Measurements from ENCODE around the gene LRRC10B.

DNA sequence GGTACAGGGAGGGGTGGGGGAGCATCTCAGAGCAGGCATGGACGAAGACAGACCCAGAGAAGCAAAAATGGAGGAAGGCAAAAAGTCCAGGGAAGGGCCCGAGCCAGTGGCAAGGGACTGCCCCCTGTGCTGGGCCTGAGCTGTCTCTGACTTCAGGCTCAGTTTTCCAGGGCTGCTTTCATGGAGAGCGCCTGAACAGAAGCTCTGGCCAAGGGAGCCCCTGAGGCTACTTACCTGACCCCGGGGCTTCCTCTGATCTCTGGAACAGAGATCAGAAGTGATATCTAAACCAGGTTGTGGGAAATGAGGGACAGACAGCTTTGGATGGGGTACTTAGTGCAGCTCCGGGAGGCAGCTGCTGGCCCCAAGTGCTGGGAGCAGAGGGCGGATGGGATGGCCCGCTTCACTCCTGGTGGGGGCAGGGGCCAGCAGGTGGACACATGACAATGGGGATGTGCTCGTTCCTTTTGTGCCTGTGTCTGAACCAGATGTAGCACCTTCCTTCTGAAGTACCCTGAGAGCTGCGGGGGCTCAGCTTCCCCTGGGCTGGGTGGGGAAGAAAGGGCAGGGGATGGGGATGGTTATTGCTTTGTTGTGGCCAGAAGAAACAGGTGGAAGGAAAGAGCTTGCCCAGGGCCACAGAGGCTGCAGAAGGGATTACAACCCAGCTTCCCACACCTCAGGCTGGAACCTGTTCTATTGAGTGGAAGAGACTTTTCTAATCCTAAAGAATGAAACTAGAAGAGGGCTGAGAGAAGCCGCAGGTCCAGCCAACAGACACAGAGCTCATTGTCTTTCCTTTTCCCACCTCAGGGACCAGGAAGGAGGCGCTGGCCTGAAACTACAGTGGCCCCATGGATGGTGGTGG is 5.7 kb downstream of the LRRC10B start:
- TF ChIP-seq POLR2AphosphoS5 (IDR thresholded peaks at IDR 0.05) (no peak), EP300 (IDR thresholded peaks at IDR 0.05) (no peak)
- TF ChIP-seq, protein P1, sequence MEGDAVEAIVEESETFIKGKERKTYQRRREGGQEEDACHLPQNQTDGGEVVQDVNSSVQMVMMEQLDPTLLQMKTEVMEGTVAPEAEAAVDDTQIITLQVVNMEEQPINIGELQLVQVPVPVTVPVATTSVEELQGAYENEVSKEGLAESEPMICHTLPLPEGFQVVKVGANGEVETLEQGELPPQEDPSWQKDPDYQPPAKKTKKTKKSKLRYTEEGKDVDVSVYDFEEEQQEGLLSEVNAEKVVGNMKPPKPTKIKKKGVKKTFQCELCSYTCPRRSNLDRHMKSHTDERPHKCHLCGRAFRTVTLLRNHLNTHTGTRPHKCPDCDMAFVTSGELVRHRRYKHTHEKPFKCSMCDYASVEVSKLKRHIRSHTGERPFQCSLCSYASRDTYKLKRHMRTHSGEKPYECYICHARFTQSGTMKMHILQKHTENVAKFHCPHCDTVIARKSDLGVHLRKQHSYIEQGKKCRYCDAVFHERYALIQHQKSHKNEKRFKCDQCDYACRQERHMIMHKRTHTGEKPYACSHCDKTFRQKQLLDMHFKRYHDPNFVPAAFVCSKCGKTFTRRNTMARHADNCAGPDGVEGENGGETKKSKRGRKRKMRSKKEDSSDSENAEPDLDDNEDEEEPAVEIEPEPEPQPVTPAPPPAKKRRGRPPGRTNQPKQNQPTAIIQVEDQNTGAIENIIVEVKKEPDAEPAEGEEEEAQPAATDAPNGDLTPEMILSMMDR (IDR thresholded peaks at IDR 0.05) = no peak

Measured in sigmoid colon (tissue), 4 donors.